CD4-positive, alpha-beta T cell treated with Interferon gamma for 1 hour (primary cell): ENCODE measurements around the gene ZNF268.
"Not testable (repeated sequence)": the region's sequence is repeated elsewhere in the genome, so short reads cannot be mapped to it uniquely, and the experiment has no call there.

Experiments
- DNase-seq: peaks from one replicate; pipeline ENCODE4 v3.0.0-alpha.2; 2020

Gene ZNF268

DNA sequence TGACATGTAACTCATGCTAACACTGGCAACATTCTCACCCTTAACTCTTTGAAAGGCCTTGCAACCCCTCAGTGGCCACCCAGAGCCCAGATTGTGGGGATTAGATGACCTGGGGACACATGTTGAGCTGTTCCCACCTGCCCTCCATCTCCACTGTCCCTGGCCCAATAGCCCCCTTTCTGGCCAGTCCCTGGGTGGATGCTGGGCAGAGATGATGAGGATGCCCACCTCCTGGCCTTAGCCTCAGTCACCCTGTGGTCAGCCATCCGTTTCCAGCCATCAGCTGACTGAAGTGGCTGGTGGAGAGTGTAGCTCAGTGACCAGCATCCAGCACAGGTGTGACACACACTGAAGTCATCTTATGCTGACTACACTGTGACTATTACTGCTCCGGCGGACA is 49.7 kb downstream of the ZNF268 start:
- no peak for DNase-seq

GRCh38 chr12:133233006-133233405 is 51.7 kb downstream of the ZNF268 start:
- DNase-seq, result no peak

- DNase-seq, result no peak
These were observed 52.8 kb downstream of the ZNF268 start for GRCh38 chr12:133233993-133234564.

- no peak for DNase-seq
These were observed 53.7 kb downstream of the ZNF268 start for GRCh38 chr12:133234971-133235370.

- DNase-seq, result no peak
These were observed 54.3 kb downstream of the ZNF268 start, which contains the start of gene ANHX for GRCh38 chr12:133235401-133236112. Gene ANHX (minus strand): TSS chr12:133235877. CDS start chr12:133234356, 1,521 bp downstream.

- DNase-seq, result no peak
These were observed 54.8 kb downstream of the ZNF268 start for GRCh38 chr12:133236144-133236543.

GRCh38 chr12:133236556-133236955 is 55.3 kb downstream of the ZNF268 start:
- no peak for DNase-seq

GRCh38 chr12:133251732-133252131 is 70.4 kb downstream of the ZNF268 start:
- DNase-seq, result no peak

DNA sequence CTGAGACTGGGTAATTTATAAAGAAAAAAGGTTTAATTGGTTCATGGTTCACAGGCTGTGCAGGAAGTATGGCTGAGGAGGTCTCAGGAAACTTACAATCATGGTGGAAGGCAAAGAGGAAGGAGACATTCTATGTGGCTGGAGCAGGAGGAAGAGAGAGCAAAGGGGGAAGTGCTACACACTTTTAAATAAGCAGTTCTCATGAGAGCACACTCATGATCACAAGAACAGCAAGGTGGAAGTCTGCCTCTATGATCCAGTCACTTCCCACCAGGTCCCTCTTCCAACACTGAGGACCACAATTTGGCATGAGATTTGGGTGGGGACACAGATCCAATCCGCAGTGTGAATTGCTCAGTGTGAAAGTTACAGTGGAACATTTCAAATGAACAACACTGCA is 74.5 kb downstream of the ZNF268 start:
- not testable (repeated sequence) for DNase-seq

DNA sequence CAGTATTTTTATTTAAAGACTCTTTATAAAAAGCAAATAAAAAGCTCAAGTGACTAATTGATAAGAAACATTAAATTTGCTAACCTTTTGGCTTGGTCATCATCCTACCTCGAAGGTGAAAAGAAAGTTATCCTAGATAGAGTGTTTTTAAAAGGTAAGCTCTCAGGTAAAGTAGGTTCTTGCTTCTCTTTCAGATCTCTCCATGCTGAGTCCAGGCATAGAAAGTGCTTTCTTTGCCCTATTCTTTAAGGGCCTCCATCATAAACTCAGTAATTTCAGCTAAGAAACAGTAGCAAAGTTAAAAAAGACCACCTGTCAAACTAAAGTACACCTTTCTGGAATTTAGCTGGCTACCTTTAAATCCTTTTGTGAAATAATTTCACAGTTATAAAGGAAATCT is 75.0 kb downstream of the ZNF268 start:
- no peak for DNase-seq

- no peak for DNase-seq
These were observed 82.9 kb downstream of the ZNF268 start for GRCh38 chr12:133264173-133264572.
